Osteocyte (in vitro differentiated cells): Measurements from ENCODE around the gene LEPR. TPM values are rescaled to one million over a fixed set of nuclear protein-coding genes. Genes with fewer than 3 reads are reported as not detected.

ENCODE experiments used
- DNase-seq: peaks from one replicate; pipeline ENCODE4 v3.0.0; 2021; ENCODE audit warnings: mixed read lengths; ENCODE audit not compliant: unreplicated experiment; ENCODE audit errors: extremely low spot score
- H3K27ac Mint-ChIP-seq: one replicate; pipeline ENCODE4 v1.8.0; 2021; ENCODE audit warnings: mild to moderate bottlenecking, mixed read lengths; ENCODE audit not compliant: unreplicated experiment
- H3K27me3 Mint-ChIP-seq: one replicate; pipeline ENCODE4 v1.8.0; 2021; ENCODE audit warnings: mixed read lengths; ENCODE audit not compliant: unreplicated experiment
- H3K36me3 Mint-ChIP-seq: one replicate; pipeline ENCODE4 v1.8.0; 2021; ENCODE audit warnings: mixed read lengths; ENCODE audit not compliant: unreplicated experiment
- H3K4me1 Mint-ChIP-seq: one replicate; pipeline ENCODE4 v1.8.0; 2021; ENCODE audit warnings: mixed read lengths; ENCODE audit not compliant: unreplicated experiment
- H3K4me3 Mint-ChIP-seq: one replicate; pipeline ENCODE4 v1.8.0; 2021; ENCODE audit warnings: mild to moderate bottlenecking, moderate library complexity, mixed read lengths; ENCODE audit not compliant: unreplicated experiment
- H3K9me3 Mint-ChIP-seq: one replicate; pipeline ENCODE4 v1.8.0; 2021; ENCODE audit warnings: mixed read lengths; ENCODE audit not compliant: unreplicated experiment
- total RNA-seq: library from RNA; stranded (reverse); gene quantifications from 2 replicates; pipeline ENCODE4 v1.2.1, GENCODE V29; 2021
- TF ChIP-seq, protein P1 (sequence below): fragments of 200-600 bp; sonication (generic); IDR thresholded peaks from 2 replicates; pipeline ENCODE4 v1.5.0; 2021; ENCODE audit warnings: antibody characterized with exemption, mild to moderate bottlenecking, moderate library complexity

The LEPR gene
- total RNA-seq, 1 donor from 2014 or later: 14.2 TPM

DNA sequence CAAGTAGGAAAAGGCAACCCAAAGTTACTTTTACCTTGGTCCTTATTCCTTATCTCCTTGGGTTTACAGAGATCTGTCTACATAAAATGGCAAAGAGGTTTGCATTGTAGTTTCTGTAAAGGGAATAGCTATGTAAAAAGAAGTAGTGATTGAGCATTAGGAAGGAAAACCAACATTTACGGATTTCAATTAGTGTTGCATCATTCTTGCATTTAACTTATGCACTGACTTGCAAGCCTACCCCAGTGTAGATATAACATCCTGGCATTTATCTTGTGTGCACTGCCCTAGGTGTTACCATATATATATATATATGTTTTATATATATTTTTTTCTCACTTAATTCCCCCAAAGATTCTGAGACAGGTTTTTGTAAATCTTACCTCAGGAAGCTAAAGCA, 3.7 kb upstream of the LEPR start:
- Mint-ChIP-seq H3K36me3 (peaks cover 23% of the 10 kb centered on the region), H3K4me3 (no peak overlapping the region), H3K4me1 (peaks cover 28% of the 10 kb centered on the region), H3K9me3 (no peaks in the 10 kb centered on the region), H3K27ac (peak overlapping the region; percentile 33), H3K27me3 (no peaks in the 10 kb centered on the region)
- TF ChIP-seq, protein P1, sequence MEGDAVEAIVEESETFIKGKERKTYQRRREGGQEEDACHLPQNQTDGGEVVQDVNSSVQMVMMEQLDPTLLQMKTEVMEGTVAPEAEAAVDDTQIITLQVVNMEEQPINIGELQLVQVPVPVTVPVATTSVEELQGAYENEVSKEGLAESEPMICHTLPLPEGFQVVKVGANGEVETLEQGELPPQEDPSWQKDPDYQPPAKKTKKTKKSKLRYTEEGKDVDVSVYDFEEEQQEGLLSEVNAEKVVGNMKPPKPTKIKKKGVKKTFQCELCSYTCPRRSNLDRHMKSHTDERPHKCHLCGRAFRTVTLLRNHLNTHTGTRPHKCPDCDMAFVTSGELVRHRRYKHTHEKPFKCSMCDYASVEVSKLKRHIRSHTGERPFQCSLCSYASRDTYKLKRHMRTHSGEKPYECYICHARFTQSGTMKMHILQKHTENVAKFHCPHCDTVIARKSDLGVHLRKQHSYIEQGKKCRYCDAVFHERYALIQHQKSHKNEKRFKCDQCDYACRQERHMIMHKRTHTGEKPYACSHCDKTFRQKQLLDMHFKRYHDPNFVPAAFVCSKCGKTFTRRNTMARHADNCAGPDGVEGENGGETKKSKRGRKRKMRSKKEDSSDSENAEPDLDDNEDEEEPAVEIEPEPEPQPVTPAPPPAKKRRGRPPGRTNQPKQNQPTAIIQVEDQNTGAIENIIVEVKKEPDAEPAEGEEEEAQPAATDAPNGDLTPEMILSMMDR: no peak
- no peak for DNase-seq

GRCh38 chr1:65417729-65418128, 2.7 kb upstream of the LEPR start:
- Mint-ChIP-seq H3K4me3 (no peak overlapping the region), H3K36me3 (peaks cover 17% of the 10 kb centered on the region), H3K9me3 (no peaks in the 10 kb centered on the region), H3K27ac (peak overlapping the region; percentile 96), H3K27me3 (no peaks in the 10 kb centered on the region), H3K4me1 (peaks cover 28% of the 10 kb centered on the region)
- no peak for DNase-seq
- TF ChIP-seq, protein P1: no peak

DNA sequence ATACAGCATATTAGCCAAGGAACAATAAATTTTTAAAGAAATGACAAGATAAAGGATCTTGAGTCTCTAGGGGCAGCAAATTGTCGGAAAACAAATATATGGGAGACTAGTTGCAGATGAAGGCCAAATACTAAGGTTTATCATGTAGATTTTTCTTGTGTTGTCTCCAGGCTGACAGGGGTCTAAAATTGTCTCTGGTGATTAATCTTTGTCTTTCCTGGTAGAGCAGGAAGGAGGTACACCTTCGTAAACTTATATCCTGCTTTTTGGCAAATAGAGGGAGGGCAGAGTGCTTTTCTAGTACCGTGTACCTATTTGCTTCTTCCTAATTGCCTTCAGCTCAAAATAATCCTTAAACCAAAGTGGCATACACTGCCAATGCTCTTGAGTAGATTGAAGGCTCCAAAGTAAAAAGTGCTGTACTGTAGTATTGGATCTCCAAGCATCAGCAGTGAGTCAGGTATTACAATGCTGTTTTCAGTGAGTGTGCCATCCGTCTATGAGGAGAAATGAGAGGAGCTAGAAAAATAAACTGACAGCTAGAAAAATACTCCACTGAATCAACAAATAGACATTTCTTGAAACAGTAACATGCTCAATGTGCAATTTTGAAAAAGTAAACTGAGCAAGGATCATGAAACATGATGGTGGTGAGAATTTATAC, 1.8 kb upstream of the LEPR start:
- H3K36me3 Mint-ChIP-seq: peaks cover 9% of the 10 kb centered on the region
- DNase-seq: no peak
- H3K4me3 Mint-ChIP-seq: no peak overlapping the region
- TF ChIP-seq, protein P1: no peak
- peak overlapping the region; percentile 96 for H3K27ac Mint-ChIP-seq
- peaks cover 28% of the 10 kb centered on the region for H3K4me1 Mint-ChIP-seq
- H3K9me3 Mint-ChIP-seq: no peaks in the 10 kb centered on the region
- H3K27me3 Mint-ChIP-seq: no peaks in the 10 kb centered on the region

GRCh38 chr1:65419681-65420589, 533 bp upstream of the LEPR start:
- Mint-ChIP-seq H3K9me3 (no peaks in the 10 kb centered on the region), H3K27ac (peak overlapping the region; percentile 96), H3K4me3 (no peak overlapping the region), H3K36me3 (peaks cover 2% of the 10 kb centered on the region), H3K4me1 (peaks cover 28% of the 10 kb centered on the region), H3K27me3 (no peaks in the 10 kb centered on the region)
- DNase-seq: peak; percentile 99
- TF ChIP-seq, protein P1: no peak

GRCh38 chr1:65421351-65422025, 1.0 kb downstream of the LEPR start:
- no peak overlapping the region for H3K27ac Mint-ChIP-seq
- no peaks in the 10 kb centered on the region for H3K27me3 Mint-ChIP-seq
- H3K4me1 Mint-ChIP-seq: peaks cover 28% of the 10 kb centered on the region
- H3K36me3 Mint-ChIP-seq: peaks cover 13% of the 10 kb centered on the region
- H3K4me3 Mint-ChIP-seq: no peak overlapping the region
- no peak for DNase-seq
- TF ChIP-seq, protein P1: no peak
- no peaks in the 10 kb centered on the region for H3K9me3 Mint-ChIP-seq
